ENCODE results near the gene NRDC.
"Not testable (repeated sequence)": the region's sequence is repeated elsewhere in the genome, so short reads cannot be mapped to it uniquely, and the experiment has no call there.

NRDC gene

DNA sequence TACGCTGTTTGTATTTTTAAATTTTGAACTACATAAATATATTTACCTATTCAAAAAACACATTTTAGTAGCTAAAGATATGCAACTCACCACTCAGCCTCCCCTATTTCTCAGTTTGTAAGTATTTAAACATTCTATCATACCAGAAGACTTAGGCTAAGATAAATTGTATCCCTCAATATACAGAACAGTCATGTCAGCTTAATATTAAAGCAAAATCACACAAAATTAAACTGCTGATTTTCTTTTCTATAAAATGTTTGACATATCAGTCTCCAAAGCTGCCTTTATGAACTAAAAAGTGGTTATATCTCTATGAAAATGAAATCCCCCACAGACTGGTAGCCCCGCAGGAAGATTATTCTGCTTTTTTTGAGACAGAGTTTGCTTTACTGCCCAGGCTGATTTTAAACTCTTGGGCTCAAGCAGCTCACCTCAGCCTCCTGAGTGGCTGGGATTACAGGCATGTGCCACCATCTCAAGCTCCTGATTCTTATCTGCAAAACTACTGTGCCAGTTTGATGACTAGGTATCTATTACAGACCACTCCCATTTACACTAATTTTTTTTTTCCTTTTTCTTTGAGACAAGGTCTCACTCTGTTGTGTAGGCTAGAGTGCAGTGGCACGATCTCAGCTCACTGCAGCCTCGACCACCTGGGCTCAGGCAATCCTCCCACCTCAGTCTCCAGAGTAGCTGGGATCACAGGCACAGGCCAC lies 37.6 kb downstream of the NRDC start:
- DNase-seq: no peak

DNA sequence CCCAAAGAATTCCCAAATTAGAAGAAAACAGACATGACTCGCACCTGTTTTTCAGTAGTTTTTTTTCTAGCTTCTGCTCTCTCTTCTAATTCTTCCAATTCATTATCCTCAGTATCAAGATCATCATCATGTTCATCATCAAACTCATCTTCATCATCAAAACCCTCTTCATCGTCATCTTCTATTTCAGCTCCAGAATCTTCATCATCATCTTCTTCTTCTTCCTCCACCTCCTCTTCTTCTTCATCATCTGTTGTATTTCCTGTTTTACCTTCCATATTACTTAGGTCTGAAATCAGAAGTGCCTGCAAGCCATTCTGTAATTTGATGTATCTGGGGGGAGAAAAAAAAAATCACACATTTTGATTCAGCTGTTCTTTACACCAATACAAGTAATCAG lies 38.3 kb downstream of the NRDC start:
- DNase-seq: no peak

DNA sequence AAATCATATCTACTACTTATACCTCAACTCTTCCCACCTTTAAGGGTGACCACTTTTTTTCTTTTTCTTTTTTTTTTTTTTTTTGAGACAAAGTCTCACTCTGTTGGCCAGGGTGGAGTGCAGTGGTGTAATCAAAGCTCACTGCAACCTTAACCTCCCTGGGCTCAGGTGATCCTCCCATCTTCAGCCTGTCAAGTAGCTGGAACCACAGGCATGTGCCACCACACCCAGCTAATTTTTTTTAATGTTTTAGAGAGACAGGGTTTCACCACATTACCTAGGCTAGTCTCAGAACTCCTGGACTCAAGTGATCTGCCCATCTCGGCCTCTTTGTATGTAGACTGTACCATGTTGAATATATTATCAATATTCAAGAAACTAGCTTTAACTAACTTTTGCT lies 39.4 kb downstream of the NRDC start:
- no peak for DNase-seq

DNA sequence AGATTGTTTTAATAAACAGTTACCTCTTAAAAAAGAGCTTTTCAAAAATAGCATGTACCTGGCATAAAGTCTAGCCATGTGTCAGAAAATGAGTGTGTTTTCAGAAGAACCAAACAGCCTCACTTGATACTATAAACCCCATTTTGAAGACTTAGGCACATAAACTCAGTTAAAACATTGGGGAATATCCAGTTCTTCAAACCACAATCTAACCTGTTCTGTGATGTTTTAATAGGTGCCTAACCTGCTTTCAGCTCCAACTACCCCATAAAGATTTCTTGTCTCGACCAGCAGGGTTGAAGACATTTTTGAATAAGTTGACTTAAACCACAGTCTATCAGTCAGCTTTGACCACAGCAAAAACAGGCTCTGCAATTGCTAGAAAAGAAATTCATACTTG lies 41.3 kb downstream of the NRDC start:
- no peak for DNase-seq

DNA sequence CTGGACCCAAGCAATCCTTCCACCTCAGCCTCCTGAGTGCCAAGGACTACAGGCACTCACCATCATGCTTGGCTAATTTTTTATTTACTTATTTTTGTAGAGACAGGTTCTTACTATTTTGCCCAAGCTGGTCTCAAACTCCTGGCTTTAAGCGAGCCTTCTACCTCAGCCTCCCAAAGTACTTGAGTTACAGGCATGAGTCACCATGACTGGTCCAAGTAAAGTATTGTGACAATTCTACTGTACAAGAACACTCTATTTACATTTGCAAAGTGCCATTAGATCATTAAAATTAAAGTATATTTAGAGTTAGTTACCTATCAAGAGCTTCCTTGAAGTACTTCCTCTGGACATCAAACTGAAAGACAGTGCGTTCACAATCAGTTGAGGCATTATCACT lies 44.8 kb downstream of the NRDC start:
- peak; percentile 16 for DNase-seq

DNA sequence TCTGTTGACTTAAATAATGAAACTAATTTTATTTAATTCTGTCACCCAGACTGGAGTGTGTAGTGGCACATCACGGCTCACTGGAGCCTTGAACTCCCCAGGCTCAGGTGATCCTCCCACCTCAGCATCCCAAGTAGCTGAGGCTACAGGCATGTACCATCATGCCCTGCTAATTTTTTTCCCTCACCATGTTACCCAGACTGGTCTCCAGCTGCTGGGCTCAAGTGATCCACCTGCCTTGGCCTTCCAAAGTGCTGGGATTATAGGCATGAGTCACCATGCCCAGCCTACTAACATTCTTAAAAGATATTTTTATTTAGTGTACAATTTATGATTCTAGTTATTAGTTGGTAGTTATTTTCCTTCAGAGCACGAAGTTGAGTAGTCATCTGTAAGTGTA lies 49.5 kb downstream of the NRDC start:
- no peak for DNase-seq

DNA sequence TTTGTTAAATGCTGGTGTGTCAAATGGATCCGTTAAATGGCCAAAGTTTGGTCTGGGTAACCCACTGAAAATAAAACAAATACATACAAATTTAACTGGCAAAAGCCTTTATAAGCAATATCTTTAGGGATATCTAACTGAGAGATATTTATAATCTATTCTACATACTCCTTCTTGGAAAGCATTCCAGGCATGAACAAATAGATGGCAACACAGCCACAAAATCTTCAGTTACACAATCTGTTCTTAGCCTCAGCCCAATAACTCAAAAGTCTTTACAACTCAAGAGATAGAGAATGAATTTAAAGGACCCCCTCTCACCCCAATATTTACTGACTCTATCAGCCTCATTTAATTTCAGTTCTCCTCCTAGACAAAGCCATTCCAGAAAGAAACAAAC lies 58.7 kb downstream of the NRDC start:
- no peak for DNase-seq

DNA sequence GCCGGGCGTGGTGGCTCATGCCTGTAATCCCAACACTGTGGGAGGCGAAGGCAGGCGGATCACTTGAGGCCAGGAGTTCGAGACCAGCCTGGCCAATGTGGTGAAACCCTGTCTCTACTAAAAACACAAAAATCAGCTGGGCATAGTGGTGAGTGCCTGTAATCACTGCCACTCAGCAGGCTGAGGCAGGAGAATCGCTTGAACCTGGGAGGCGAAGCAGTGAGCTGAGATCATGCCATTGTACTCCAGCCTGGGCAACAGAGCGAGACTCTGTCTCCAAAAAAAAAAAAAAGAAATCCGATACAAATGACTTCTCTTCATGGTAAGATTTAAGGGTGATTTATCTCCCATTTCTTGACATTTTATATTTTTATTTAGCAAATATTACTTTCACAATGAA lies 59.5 kb downstream of the NRDC start:
- not testable (repeated sequence) for DNase-seq

DNA sequence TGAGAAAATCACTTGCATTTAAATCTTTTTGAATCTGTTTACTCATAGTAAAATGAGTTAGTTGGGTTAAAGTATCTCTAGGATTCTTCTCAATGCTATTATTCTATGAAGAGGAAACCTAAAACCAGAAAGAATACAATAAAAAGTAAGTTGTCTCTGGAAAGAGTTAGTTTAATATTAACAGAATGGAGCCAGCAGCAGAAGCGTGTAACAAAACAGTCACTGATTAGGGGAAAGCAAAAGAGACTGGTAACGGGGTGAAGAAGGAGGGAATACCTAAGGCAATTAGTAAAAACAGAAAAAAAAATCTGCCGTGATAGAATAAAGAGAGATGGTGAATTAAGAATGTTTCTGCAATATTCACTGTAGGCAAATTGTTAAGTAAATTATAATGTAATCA lies 60.0 kb downstream of the NRDC start:
- DNase-seq: no peak

DNA sequence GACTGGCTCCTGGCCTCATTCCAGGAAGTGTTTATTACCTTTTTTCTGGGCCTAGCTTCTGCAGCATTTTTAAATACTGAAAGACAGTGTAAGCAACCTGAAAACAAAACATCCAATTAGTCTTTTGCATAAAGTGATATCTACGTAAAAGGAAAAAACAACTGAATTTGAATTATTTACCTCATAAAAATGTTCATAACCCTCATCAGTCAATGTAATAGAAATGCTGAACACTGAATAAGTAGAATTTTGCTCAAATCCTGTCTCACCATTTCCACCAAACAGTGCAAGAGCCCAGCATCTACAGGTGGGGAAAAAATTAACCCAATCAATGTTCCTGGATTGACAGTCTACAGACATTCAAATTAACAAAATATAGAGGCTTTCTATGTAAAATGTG lies 64.0 kb downstream of the NRDC start:
- no peak for DNase-seq

DNA sequence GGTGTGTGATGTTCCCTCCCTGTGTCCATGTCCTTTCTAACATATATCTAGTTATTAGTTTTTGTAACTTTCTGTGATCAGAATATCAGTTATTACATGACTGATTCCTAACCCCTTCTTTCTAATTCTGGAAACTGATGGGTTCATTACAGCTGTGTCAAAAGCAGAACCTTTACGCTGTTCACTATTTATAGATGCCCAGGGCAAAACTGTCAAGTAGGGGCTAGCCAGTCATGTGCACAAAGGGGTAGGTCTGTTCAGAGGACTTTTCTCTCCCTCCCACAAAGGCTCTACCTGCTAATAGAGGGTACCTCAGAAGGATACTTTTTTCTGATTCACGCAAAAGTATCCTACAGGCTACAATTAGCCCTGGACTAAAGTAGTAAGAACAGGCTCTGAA lies 79.2 kb downstream of the NRDC start:
- DNase-seq: no peak

DNA sequence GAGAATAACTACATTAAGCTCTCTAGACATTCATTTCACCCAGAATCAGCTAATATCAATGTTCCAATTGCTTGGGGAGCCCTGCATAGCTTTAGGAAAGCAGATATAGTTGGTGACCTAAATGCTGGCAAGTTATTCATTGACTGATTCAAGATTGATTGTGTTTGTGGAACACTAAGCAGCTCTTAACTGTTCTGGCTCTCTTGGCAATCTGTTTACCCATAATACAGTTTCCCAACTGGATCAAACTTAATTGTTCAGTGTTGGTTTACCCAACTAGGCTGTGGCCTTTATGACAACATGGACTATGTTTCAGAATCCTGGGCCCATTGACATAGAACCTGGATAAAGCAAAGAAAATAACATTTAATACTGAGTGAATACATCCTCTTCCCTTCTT lies 83.7 kb downstream of the NRDC start:
- DNase-seq: no peak

DNA sequence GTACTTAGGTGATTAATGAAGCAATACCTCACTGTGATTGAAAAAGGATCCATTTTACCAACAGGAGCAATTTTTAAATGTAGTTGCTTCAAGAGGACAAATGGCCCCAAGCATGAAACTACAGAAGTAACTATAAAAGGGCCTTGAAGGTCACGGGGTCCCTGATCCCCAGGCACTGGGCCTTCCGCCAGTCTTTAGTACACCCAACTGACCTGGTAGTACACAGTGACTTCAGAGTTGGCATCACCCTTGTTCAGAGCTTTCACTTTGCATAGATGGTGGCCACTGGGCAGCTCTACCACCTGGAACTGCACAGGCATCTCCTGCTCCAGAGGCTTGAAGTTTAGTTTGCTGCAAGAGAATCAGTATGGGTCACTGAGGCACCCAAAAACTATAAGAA lies 84.3 kb downstream of the NRDC start:
- no peak for DNase-seq

DNA sequence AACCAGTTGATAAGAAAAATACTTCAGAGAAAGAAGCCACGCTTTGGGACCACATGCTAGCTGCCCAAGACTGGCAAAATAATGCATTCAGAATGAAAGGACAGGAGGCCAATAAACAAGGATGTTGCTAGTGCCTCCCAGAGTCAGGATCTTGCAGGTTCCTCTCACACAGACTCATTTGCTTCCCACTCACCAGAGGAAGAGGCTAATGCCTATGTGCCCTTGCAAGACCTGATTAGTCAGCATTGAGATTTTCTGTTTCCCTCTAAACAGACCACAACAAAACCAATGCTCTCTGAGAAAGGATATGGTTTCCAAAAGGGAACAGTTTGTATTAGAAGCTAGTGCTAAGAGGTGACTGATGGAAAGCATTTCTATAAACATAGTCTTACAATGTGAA lies 85.7 kb downstream of the NRDC start:
- peak; percentile 79 for DNase-seq

DNA sequence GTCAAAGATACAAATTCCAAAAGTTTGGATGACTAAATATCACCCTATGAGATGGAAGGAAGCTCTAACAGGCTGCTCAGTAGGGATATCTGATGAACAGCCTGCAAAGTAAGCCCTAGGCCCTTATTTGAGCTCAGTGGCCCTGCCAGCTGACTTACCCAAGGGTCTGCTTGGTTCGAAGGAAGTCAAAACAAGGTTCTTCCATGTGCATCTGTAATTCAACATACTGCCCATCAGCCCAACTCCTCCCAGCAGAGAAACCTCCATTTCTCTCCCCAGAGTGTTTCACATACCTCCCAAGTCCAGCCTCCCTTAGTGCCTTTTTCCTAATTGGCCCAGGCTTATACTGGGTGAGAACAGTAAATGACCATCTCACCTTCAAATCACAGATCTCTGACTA lies 86.6 kb downstream of the NRDC start:
- no peak for DNase-seq

DNA sequence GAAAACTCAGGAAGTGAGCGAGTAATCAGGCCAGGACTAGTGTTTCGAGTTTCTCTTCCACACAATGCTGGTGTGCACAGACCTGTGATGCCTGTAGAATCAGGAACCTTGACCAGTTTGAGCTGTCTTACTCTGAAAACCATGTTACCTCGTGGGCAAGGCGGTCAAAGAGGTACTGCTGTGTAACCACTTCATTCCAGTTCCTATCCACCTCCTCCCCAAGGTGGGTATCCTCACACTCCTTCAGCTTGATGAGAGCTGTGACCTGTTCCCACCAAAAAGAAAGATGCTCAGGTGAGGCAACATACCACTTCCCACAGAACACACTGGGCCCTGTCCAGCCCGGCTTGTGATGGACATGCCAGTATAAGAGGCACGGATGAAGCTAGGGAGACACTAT lies 88.1 kb downstream of the NRDC start:
- no peak for DNase-seq

DNA sequence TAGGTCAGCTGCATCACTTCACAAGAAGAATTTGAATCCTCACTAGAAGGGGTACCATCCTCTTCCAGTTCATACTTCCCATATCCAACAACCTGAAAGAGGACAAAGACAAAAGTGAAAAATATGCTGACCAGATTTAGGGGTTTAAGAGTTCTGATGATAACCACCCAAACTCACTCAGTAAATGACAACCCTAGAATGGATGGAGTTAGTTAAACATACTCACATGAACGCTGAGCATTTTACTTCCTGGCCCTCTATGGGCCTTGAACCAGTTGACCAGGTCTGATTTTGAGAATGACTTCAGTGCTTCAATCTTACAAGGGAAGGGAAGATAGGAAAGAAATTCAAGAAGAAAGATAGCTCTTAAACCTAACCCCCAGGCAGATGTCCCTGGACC lies 89.2 kb downstream of the NRDC start:
- no peak for DNase-seq

DNA sequence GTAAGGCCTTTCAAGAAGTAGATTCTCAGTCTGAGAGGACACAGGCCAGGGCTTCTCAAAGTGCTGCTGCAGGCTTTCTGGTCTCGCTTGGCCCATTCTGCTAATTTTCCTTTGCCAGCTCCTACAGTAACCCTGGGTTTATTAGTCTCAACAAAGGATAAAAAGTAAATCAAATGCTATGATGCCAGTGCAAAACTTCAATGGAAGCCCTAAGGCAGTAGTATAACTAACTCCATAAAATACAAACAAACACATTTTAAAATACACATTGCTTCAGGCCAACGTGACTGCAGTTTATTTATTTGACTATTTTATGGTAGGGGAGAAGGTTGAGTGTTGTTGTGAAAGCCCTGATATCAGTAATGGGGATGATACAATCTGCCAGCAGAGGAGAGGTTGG lies 89.6 kb downstream of the NRDC start:
- DNase-seq: no peak

DNA sequence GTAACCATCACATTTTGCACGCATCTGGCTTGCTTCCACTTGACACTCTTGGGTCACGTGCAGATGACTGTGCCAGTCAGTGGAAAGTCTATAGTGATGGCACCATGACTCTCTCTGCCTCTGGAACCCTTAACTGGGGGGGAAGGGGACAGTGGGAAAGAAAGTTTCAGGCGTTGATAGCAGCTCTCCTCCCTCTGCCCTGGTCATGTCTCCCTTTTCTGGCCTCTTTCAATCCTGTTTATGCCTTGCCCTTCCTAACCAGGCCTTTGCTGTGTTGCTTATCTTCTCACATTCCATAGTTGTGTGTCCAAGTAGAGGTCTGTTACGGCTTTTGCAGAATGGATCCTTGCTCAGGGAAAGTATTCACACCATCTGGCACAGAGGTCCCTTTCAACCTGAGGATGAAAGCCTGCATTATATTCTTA lies 93.5 kb downstream of the NRDC start:
- no peak for DNase-seq

DNA sequence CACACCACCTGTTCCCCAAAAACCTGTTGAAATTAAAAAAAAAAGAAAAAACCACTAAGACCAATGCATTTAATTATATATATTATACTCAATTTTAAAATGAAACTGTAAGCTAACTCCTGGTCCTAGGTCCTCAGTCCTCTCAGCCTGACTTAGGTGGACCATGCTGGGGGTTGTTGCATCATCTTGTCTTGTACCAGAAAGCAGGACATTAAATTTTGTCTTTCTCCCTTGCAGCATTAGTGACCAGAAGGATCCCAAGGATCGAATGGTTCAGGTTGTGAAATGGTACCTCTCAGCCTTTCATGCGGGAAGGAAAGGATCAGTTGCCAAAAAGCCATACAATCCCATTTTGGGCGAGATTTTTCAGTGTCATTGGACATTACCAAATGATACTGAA lies 97.6 kb downstream of the NRDC start:
- no peak for DNase-seq

DNA sequence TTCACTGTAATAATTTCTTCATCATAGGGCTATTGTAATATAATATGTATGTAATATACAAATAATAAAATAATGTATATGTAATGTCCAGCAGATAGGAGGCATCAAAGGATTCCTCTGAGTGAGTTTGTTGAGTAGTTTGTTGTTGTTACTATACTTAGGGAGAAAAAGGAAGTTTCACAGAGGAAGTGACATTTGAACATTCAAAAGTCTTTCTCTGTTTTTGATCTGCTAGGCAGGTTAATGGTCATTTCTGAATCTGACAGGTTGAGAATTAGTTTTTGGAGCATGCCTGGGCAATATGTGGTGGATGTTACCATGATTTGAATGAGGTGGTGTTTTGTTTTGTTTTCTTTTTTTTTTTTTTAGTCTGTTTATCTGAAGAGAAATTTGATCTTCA lies 102.1 kb downstream of the NRDC start:
- no peak for DNase-seq

DNA sequence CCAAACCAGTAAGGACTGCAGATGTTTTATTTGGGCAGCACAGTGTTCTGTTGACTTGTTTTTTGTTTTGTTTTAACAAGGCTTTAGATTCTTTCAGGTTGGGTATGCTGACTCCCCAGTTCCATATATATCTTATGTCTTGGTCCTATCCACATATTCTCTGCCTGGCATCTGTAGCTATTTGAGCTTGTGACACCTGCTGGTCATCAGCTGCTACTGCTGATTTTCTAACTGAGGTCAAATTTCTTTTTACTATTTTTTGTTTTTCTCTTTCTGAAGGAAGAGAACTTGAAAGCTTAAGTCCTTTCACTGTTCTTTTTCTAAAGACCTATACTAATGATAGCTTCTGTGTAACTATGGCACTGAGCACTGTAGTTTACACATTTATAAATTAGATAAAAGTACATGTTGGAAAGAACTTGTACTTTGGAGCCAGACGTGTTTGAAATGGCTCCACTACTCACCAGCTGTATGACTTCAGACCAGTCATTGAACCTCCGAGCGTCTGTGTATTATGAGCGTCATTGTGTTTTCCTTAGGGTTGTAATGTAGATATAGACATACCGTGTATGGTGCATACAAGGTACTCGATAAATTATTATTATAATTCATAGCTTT lies 109.4 kb downstream of the NRDC start:
- DNase-seq: peak; percentile 73

DNA sequence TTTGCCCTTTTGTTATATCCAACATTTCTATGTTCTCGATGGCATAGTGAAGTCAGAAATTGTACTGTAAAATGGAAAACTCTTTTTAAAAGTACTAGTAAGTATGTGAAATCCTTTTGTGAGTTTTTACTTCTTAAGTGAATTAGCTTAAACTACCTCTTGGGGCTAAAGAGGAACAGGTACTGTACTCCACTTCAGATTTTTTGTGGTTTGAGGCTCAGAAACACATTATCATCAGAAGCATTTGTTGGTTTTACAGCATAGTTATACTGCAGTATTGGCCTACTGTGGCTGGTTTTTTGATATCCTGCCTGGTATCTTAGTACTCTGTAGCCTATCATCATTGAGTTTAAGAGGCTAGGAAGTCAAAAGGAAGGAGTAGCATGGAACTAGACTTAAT lies 117.2 kb downstream of the NRDC start:
- no peak for DNase-seq

DNA sequence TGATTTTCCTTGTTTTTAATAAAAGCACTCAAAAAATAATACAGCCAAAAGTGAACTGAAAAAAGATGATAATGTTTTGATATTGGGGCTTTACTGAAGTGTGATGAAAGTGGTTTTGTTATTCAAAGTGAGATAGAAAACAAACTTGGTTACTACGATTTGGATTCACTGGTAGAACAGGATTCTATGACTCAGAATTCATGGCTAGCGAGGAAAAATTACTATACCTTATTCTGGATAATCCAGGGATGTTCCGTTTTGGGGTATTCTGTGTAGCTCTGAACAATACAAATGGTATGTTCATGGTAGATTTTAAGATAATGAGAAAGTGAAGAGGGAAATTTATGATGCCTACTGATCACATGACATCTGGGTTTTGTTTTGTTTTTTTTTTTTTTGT lies 117.7 kb downstream of the NRDC start:
- DNase-seq: no peak

DNA sequence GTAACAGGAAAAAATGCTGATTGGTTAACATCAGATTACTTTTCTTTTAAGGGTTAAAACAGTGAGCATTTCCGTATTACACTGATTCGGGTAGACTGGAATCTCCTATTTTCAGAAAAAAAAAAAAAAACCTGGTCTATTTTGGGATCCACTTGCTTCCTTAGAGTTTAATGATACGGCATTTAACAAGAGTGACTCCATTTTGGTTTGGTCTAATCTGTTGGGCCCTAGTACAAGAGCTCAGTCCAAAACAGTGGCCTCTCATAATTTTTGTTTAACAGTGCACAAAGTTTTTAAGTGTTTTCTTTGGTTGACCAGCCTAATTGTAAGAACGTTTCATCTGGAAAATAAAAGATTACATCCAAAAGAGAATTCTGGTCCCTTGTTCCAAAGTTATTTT lies 120.2 kb downstream of the NRDC start:
- no peak for DNase-seq
